ENCODE results near the gene PNPLA3.

PNPLA3 gene

DNA sequence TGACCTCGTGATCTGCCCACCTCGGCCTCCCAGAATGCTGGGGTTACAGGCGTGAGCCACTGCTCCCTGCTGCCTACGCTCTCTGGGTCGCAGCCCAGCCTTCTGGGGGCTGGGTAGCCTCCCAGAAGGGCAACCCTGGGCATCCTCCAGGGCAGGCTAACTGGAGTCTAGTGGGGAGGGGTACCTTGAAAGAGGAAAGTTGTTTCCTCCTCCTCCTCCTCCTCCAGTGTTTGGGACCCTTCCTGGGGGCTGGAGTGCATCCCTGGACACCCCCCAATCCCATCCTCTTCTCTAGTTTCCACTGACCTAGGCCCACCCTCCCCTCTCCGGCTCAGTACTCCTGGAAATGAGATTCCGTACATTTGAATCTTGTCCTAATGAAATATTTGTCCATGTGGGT lies 1.3 kb downstream of the PNPLA3 start:
- no peak for DNase-seq (ENCODE audit: low read depth)

- DNase-seq (ENCODE audit: low read depth): no peak
These were observed 2.1 kb downstream of the PNPLA3 start for GRCh38 chr22:43925433-43926348.

DNA sequence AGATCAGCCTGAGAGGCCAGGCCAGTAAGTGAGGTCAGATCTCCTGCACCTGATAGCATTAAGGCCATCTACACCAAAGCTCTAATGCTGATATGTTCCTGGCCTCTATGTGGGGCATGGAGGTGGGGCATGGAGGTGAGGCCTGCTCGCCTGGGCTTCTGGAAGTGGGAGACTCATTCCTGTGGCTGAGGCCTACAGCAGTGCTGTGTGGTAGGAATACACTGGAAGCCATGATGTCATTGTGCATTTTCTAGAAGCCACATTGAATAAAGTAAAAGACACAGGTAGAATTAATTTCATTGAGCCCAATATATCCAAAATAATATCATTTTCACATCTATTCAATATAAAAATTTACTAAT lies 2.7 kb downstream of the PNPLA3 start:
- no peak for DNase-seq (ENCODE audit: low read depth)

DNA sequence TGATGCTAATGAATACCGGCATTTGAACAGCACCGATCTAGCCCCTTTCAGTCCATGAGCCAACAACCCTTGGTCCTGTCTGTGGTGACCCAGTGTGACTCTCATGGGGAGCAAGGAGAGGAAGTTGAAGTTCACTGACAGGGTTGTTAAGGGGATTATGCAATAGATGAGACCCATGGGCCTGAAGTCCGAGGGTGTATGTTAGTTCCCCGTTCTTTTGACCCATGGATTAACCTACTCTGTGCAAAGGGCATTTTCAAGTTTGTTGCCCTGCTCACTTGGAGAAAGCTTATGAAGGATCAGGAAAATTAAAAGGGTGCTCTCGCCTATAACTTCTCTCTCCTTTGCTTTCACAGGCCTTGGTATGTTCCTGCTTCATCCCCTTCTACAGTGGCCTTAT lies 4.9 kb downstream of the PNPLA3 start:
- no peak for DNase-seq (ENCODE audit: low read depth)

GRCh38 chr22:43928908-43929307 lies 5.3 kb downstream of the PNPLA3 start:
- DNase-seq (ENCODE audit: low read depth): no peak

DNA sequence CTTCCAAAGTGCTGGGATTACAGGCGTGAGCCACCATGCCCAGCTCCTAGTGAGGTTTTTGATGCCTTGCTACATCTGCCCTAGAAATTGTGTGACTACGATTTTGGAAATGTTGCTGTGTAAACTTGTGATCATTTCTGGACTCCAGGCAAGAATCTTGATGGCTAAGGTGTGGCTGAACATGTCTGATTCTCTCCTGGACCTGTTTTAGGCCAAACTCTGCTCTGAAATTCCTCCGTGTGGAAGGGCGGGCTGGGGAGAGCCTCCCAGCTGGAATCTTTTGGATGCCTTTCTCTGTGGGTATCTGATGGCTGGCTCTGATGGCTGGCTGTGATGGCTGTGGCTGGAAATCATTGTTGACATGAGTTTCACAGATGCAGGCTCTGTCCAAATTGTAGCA lies 8.2 kb downstream of the PNPLA3 start:
- DNase-seq (ENCODE audit: low read depth): no peak

- no peak for DNase-seq (ENCODE audit: low read depth)
These were observed 17.8 kb downstream of the PNPLA3 start for GRCh38 chr22:43941449-43941848.

GRCh38 chr22:43944670-43945430 lies 21.2 kb downstream of the PNPLA3 start:
- no peak for DNase-seq (ENCODE audit: low read depth)

GRCh38 chr22:43945632-43946383 lies 22.2 kb downstream of the PNPLA3 start:
- DNase-seq (ENCODE audit: low read depth): peak; percentile 59

- no peak for DNase-seq (ENCODE audit: low read depth)
These were observed 22.7 kb downstream of the PNPLA3 start for GRCh38 chr22:43946384-43946667.

- DNase-seq (ENCODE audit: low read depth): no peak
These were observed 25.3 kb downstream of the PNPLA3 start for GRCh38 chr22:43948836-43949406.

DNA sequence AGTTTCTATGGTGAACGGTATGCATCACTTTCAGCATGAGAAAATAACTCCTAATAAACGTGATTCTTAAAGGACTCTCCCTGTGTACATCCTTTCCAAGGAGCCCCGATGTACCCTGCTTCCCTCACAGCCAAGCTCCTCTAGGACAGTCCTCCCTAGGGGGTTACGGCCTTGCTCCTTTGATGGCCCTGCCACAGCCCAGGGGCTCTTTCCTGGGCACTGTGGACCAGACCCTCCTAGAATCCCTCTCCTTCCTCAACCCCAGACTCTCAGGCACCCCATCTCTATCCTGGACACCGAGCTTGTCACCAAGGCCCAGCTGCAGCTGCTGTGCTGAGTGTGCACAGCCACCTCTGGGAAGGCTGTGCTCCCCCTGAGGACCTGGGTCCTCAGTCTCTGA lies 27.8 kb downstream of the PNPLA3 start:
- DNase-seq (ENCODE audit: low read depth): no peak

- no peak for DNase-seq (ENCODE audit: low read depth)
These were observed 28.4 kb downstream of the PNPLA3 start for GRCh38 chr22:43951966-43952365.

- DNase-seq (ENCODE audit: low read depth): no peak
These were observed 30.6 kb downstream of the PNPLA3 start for GRCh38 chr22:43953988-43954785.

- peak; percentile 90 for DNase-seq (ENCODE audit: low read depth)
These were observed 31.7 kb downstream of the PNPLA3 start, which contains the start of gene SAMM50 for GRCh38 chr22:43955040-43955882. TSS of gene SAMM50 (plus strand) at chr22:43955442. CDS start at chr22:43955578, 136 bp downstream.

DNA sequence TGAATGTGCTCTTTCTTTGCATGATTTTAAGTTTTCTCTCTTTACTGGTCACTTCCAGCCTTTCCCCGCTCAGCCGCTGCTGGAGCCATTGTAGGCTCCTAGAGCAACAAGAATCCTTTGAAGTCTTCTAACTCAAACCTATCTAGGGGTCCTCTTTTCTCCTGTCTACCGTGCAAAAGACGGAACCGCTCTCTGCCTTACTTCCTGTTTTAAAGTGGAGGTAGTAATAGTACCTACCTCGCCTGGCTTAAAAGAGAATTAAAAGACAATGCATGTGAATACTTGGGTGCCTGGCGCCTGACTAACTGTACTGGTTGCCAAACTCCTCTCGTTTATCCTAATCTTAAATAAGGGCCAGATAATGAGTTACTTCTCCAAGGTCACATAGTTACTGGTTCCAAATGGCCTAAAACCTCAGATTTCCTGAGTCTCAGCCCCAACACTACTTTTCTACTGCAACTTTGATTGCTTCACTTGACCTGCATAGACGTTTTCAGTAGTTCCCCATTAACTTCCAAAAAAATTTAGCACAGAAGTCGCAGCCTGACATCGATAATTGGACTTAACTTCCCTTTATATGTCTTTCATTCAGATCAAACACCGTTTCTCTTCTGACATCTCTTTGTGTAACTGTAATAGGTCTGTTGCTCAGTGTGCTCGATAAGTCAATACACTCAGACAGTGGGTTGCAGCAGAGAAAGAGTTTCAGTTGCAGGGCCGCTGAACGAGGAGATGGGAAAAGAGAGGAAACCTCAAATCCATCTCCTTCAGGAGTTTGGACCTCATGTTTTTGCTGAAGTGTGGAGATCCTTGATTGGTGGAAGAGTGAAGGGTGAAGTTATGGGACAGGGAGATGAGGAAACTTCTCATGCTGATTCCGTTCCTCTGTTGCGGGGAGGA lies 32.5 kb downstream of the PNPLA3 start:
- no peak for DNase-seq (ENCODE audit: low read depth)

- no peak for DNase-seq (ENCODE audit: low read depth)
These were observed 33.3 kb downstream of the PNPLA3 start for GRCh38 chr22:43956805-43957463.

GRCh38 chr22:43957871-43958270 lies 34.3 kb downstream of the PNPLA3 start:
- DNase-seq (ENCODE audit: low read depth): no peak

DNA sequence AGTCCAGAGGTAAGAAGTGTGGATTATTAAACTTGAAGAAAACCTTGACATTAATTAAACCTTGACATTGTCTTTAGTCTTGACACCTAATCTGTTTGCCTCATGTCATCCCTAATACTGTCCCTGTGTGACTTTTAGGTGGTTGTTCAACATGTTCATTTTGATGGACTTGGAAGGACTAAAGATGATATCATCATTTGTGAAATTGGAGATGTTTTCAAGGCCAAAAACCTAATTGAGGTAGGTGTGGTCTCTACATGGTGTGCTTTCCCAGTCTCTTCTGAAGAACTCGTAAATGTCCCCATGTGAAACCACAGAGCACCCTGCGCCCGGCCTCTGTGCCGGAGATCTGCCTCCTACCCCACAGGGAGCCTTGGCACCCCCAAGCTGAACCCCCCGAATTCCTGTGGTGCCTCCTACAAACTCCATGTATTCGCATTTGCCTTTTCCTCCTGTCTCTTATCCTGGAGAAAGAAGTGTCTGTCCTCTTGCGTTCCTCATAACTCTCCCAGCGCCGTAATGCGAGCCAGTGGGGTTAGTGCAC lies 40.8 kb downstream of the PNPLA3 start:
- DNase-seq (ENCODE audit: low read depth): no peak

All from activated T-cell treated with anti-CD3 and anti-CD28 coated beads for 24 hours (primary cell).